Peyer's patch (tissue), 4 donors: ENCODE data around the gene SHKBP1.

Experiments used
- CTCF ChIP-seq, 6 experiments: fragments of 450-650 bp in 4 of 6; fragments of 200-600 bp in 2 of 6; sonication (generic) in 1 of 6; IDR thresholded peaks; one replicate each; pipeline ENCODE4 v1.5.1; 2017 to 2019; ENCODE audit warnings: antibody characterized with exemption in 6 of 6, mild to moderate bottlenecking in 3 of 6, moderate library complexity in 1 of 6
- POLR2A ChIP-seq, 2 donors: fragments of 450-650 bp; IDR thresholded peaks; one replicate each; pipeline ENCODE4 v1.5.1; 2017; ENCODE audit warnings: antibody characterized with exemption in 2 of 2, mild to moderate bottlenecking in 2 of 2, moderate library complexity in 2 of 2

GRCh38 chr19:40556953-40557530, 19.6 kb upstream of the SHKBP1 start:
- TF ChIP-seq POLR2A (IDR thresholded peaks at IDR 0.05) (no peak), CTCF (IDR thresholded peaks at IDR 0.05) (no peak)
